NK-92 (cell line): ENCODE measurements around the gene TUBB4B.

Experiments
- DNase-seq: peaks from one replicate; lab custom pipeline; 2025; ENCODE audit not compliant: unreplicated experiment; lab: John Stamatoyannopoulos, UW

The TUBB4B gene

GRCh38 chr9:137225699-137226331 lies 15.3 kb upstream of the TUBB4B start:
- DNase-seq = no peak

GRCh38 chr9:137226338-137227053 lies 14.6 kb upstream of the TUBB4B start:
- DNase-seq = no peak

- no peak for DNase-seq
These were observed 13.8 kb upstream of the TUBB4B start, which contains the start of gene RNF224 for GRCh38 chr9:137227054-137227852. RNF224 (plus strand) TSS chr9:137227502; CDS start chr9:137228336, 834 bp downstream.

- DNase-seq = no peak
These were observed 13.1 kb upstream of the TUBB4B start for GRCh38 chr9:137227853-137228505.

GRCh38 chr9:137228506-137228967 lies 12.6 kb upstream of the TUBB4B start:
- no peak for DNase-seq

- no peak for DNase-seq
These were observed 11.9 kb upstream of the TUBB4B start for GRCh38 chr9:137228968-137229896.

- DNase-seq = no peak
These were observed 11.0 kb upstream of the TUBB4B start for GRCh38 chr9:137229903-137230704.

GRCh38 chr9:137230705-137231371 lies 10.2 kb upstream of the TUBB4B start, which contains the start of gene SLC34A3:
SLC34A3 (plus strand) TSS chr9:137230901; CDS start chr9:137231703, 802 bp downstream.
- no peak for DNase-seq

GRCh38 chr9:137231372-137232039 lies 9.6 kb upstream of the TUBB4B start:
- no peak for DNase-seq

GRCh38 chr9:137232101-137232500 lies 9.0 kb upstream of the TUBB4B start:
- DNase-seq = no peak

GRCh38 chr9:137232510-137232909 lies 8.6 kb upstream of the TUBB4B start:
- DNase-seq = no peak

GRCh38 chr9:137233143-137233980 lies 7.7 kb upstream of the TUBB4B start:
- DNase-seq = no peak

GRCh38 chr9:137234055-137234697 lies 6.9 kb upstream of the TUBB4B start:
- no peak for DNase-seq

GRCh38 chr9:137234758-137235423 lies 6.2 kb upstream of the TUBB4B start:
- DNase-seq = no peak

GRCh38 chr9:137235424-137236237 lies 5.5 kb upstream of the TUBB4B start:
- DNase-seq = no peak
